ENCODE data around the gene MAPKAPK3.
"Not testable (repeated sequence)": the region's sequence is repeated elsewhere in the genome, so short reads cannot be mapped to it uniquely, and the experiment has no call there.

The MAPKAPK3 gene

GRCh38 chr3:50676031-50676705 lies 59.2 kb downstream of the MAPKAPK3 start:
- DNase-seq (ENCODE audit: low read depth) = no peak
- no peak overlapping the region for H3K4me3 ChIP-seq (ENCODE audit: control insufficient read depth, low read depth, low read length)
- no peak for TF ChIP-seq CTCF (conservative IDR thresholded peaks at IDR 0.05; ENCODE audit: control insufficient read depth, insufficient read depth, low read depth, low read length)

- no peak for TF ChIP-seq CTCF (conservative IDR thresholded peaks at IDR 0.05; ENCODE audit: control insufficient read depth, insufficient read depth, low read depth, low read length)
- DNase-seq (ENCODE audit: low read depth) = no peak
- no peak overlapping the region for H3K4me3 ChIP-seq (ENCODE audit: control insufficient read depth, low read depth, low read length)
Observed at GRCh38 chr3:50687127-50687751, 70.3 kb downstream of the MAPKAPK3 start.

- TF ChIP-seq CTCF (conservative IDR thresholded peaks at IDR 0.05; ENCODE audit: control insufficient read depth, insufficient read depth, low read depth, low read length) = no peak
- H3K4me3 ChIP-seq (ENCODE audit: control insufficient read depth, low read depth, low read length) = no peak overlapping the region
- no peak for DNase-seq (ENCODE audit: low read depth)
Observed at GRCh38 chr3:50687916-50688315, 71.0 kb downstream of the MAPKAPK3 start.

- not testable (repeated sequence) for DNase-seq (ENCODE audit: low read depth); H3K4me3 ChIP-seq (ENCODE audit: control insufficient read depth, low read depth, low read length)
Observed at GRCh38 chr3:50688602-50689001, 71.7 kb downstream of the MAPKAPK3 start.

GRCh38 chr3:50689558-50689957 lies 72.6 kb downstream of the MAPKAPK3 start:
- no peak for TF ChIP-seq CTCF (conservative IDR thresholded peaks at IDR 0.05; ENCODE audit: control insufficient read depth, insufficient read depth, low read depth, low read length)
- DNase-seq (ENCODE audit: low read depth) = no peak
- no peak overlapping the region for H3K4me3 ChIP-seq (ENCODE audit: control insufficient read depth, low read depth, low read length)

GRCh38 chr3:50695031-50695430 lies 78.1 kb downstream of the MAPKAPK3 start:
- H3K4me3 ChIP-seq (ENCODE audit: control insufficient read depth, low read depth, low read length) = no peak overlapping the region
- DNase-seq (ENCODE audit: low read depth) = no peak
- TF ChIP-seq CTCF (conservative IDR thresholded peaks at IDR 0.05; ENCODE audit: control insufficient read depth, insufficient read depth, low read depth, low read length) = no peak

- H3K4me3 ChIP-seq (ENCODE audit: control insufficient read depth, low read depth, low read length) = no peak overlapping the region
- DNase-seq (ENCODE audit: low read depth) = no peak
Observed at GRCh38 chr3:50696276-50696675, 79.3 kb downstream of the MAPKAPK3 start.

More at GRCh38 chr3:50696276-50696675, 79.3 kb downstream of the MAPKAPK3 start:
- no peak for TF ChIP-seq CTCF (conservative IDR thresholded peaks at IDR 0.05; ENCODE audit: control insufficient read depth, insufficient read depth, low read depth, low read length)
